Hematopoietic multipotent progenitor cell treated with erythropoietin and hydrocortisone succinate and interleukin-3 and kit ligand, for 8 days (in vitro differentiated cells): Measurements from ENCODE around the gene WBP1.
A peak's percentile ranks its signal among the peaks of the same experiment; 100 is the strongest.

Experiments used
- DNase-seq: peaks from one replicate; pipeline ENCODE4 v3.0.0-alpha.2; 2015

WBP1 gene

GRCh38 chr2:74505448-74506246 is 47.4 kb downstream of the WBP1 start:
- DNase-seq, result no peak

GRCh38 chr2:74507145-74507925 is 49.1 kb downstream of the WBP1 start, which contains the start of gene PCGF1:
Gene PCGF1, minus strand, starts transcription at chr2:74507695. Its CDS starts 27 bp downstream, at chr2:74507668.
- peak; percentile 98 for DNase-seq

DNA sequence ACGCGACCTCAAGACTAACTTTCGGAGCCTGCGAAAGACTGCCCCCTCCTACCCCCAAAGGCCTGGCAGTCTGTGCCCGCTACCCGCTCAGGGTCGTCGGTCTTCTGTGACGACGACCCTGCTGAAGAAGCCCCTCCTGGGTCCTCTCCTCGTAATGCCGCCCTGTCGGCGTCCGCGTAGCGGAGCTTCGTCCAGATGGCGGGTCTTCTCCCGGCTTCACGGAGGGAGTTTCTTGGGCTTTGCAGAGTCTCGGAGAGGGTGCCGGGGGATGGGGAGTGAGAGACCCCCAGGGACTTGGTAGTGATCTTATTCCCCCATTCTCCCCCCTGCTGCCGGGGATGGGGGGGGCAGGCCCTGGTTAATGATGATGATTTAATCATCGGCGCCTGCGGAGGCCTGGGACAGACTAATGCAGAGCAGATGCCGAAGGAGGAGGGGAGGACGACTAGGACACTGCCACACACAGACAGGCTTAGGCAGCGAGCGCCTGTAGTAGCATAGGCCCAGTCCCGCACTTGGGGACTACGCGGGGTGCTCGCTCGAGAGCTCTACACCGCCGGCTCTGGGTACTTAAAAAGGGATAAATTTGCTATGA is 49.8 kb downstream of the WBP1 start:
- peak; percentile 38 for DNase-seq

- no peak for DNase-seq
Observed at GRCh38 chr2:74510272-74510671, 52.0 kb downstream of the WBP1 start.
